Activated CD8-positive, alpha-beta T cell treated with anti-CD3 and anti-CD28 coated beads, Interleukin-2, amount 10 ng/mL, durations not matched to agents 7 days and 5 days (primary cell): ENCODE results near the gene DYSF. TPM values are rescaled to one million over a fixed set of nuclear protein-coding genes. Genes with fewer than 3 reads are reported as not detected.

Experiments used
- ATAC-seq: fragments of 150-1000 bp; cut with Tn5 transposase; one replicate; pipeline ENCODE4 v1.10.0; 2021; ENCODE audit warnings: moderate library complexity
- CTCF ChIA-PET: fragments of 350-600 bp; sonication (Branson Sonifier 250); formaldehyde crosslinking; loops from one replicate; lab custom pipeline; 2021; ENCODE audit warnings: antibody characterized with exemption; lab: Charles Lee
- POLR2A ChIA-PET: fragments of 350-600 bp; sonication (Branson Sonifier 250); formaldehyde crosslinking; loops from one replicate; lab custom pipeline; 2021; ENCODE audit warnings: antibody characterized with exemption; lab: Charles Lee
- DNase-seq: peaks from one replicate; pipeline ENCODE4 v3.0.0-alpha.2; 2020
- H3K27ac Mint-ChIP-seq: one replicate; pipeline ENCODE4 v1.8.0; 2021; ENCODE audit warnings: mild to moderate bottlenecking, mixed read lengths
- H3K27me3 Mint-ChIP-seq: one replicate; pipeline ENCODE4 v1.8.0; 2021; ENCODE audit warnings: low read depth, mixed read lengths
- H3K36me3 Mint-ChIP-seq: one replicate; pipeline ENCODE4 v1.8.0; 2021; ENCODE audit warnings: low read depth, mixed read lengths
- H3K4me1 Mint-ChIP-seq: one replicate; pipeline ENCODE4 v1.8.0; 2021; ENCODE audit warnings: low read depth, mixed read lengths
- H3K4me3 Mint-ChIP-seq: one replicate; pipeline ENCODE4 v1.8.0; 2021; ENCODE audit warnings: mild to moderate bottlenecking, mixed read lengths
- H3K9me3 Mint-ChIP-seq: one replicate; pipeline ENCODE4 v1.8.0; 2022; ENCODE audit warnings: mixed read lengths; ENCODE audit not compliant: insufficient read depth
- total RNA-seq, 2 experiments: library from RNA; stranded (reverse); gene quantifications; one replicate each; pipeline ENCODE4 v1.2.3, GENCODE V29; 2021

DYSF gene
- total RNA-seq, 2 experiments from 2014 or later, result 3.4 to 4.7 TPM

- DNase-seq (no peak), ATAC-seq (no peak)
- Mint-ChIP-seq H3K9me3 (no peaks in the 10 kb centered on the region), H3K36me3 (no peaks in the 10 kb centered on the region), H3K4me3 (no peak overlapping the region), H3K27me3 (no peaks in the 10 kb centered on the region), H3K27ac (no peak overlapping the region), H3K4me1 (peaks cover 6% of the 10 kb centered on the region)
- ChIA-PET CTCF (no interaction called here), POLR2A (no interaction called here)
Observed at GRCh38 chr2:71592181-71592711, 138.9 kb downstream of the DYSF start.

- ChIA-PET CTCF (no interaction called here), POLR2A (no interaction called here)
- Mint-ChIP-seq H3K27ac (no peak overlapping the region), H3K27me3 (peaks cover 2% of the 10 kb centered on the region), H3K4me1 (peaks cover 6% of the 10 kb centered on the region), H3K4me3 (no peak overlapping the region), H3K36me3 (no peaks in the 10 kb centered on the region), H3K9me3 (no peaks in the 10 kb centered on the region)
- no peak for DNase-seq
- no peak for ATAC-seq
Observed at GRCh38 chr2:71595569-71595968, 142.2 kb downstream of the DYSF start.

GRCh38 chr2:71596011-71596410 is 142.7 kb downstream of the DYSF start:
- Mint-ChIP-seq H3K27ac (no peak overlapping the region), H3K27me3 (peaks cover 2% of the 10 kb centered on the region), H3K4me3 (no peak overlapping the region), H3K4me1 (peaks cover 4% of the 10 kb centered on the region), H3K9me3 (no peaks in the 10 kb centered on the region), H3K36me3 (no peaks in the 10 kb centered on the region)
- no peak for ATAC-seq
- POLR2A ChIA-PET, result no interaction called here
- CTCF ChIA-PET, result no interaction called here
- no peak for DNase-seq

GRCh38 chr2:71597756-71598155 is 144.4 kb downstream of the DYSF start:
- Mint-ChIP-seq H3K9me3 (no peaks in the 10 kb centered on the region), H3K4me3 (no peak overlapping the region), H3K27ac (no peak overlapping the region), H3K4me1 (peaks cover 16% of the 10 kb centered on the region), H3K36me3 (no peaks in the 10 kb centered on the region), H3K27me3 (peaks cover 2% of the 10 kb centered on the region)
- CTCF ChIA-PET, result no interaction called here
- no peak for DNase-seq
- POLR2A ChIA-PET, result no interaction called here
- ATAC-seq, result no peak

GRCh38 chr2:71598526-71598925 is 145.2 kb downstream of the DYSF start:
- no peak for ATAC-seq
- Mint-ChIP-seq H3K9me3 (no peaks in the 10 kb centered on the region), H3K27ac (no peak overlapping the region), H3K4me1 (peaks cover 23% of the 10 kb centered on the region), H3K36me3 (no peaks in the 10 kb centered on the region), H3K4me3 (no peak overlapping the region), H3K27me3 (peaks cover 2% of the 10 kb centered on the region)
- ChIA-PET CTCF (no interaction called here), POLR2A (no interaction called here)
- no peak for DNase-seq

- no peaks in the 10 kb centered on the region for H3K9me3 Mint-ChIP-seq
- ChIA-PET POLR2A (interaction anchor here (0.6 kb wide), 1 partner anchor 148 kb away, joined by 3 read pairs; no protein-coding TSS in a partner anchor), CTCF (no interaction called here)
- no peak for DNase-seq
- H3K27ac Mint-ChIP-seq, result no peak overlapping the region
- no peaks in the 10 kb centered on the region for H3K36me3 Mint-ChIP-seq
- peaks cover 2% of the 10 kb centered on the region for H3K27me3 Mint-ChIP-seq
- peaks cover 28% of the 10 kb centered on the region for H3K4me1 Mint-ChIP-seq
- H3K4me3 Mint-ChIP-seq, result no peak overlapping the region
- no peak for ATAC-seq
Observed at GRCh38 chr2:71599038-71599437, 145.7 kb downstream of the DYSF start.

GRCh38 chr2:71599646-71600236 is 146.4 kb downstream of the DYSF start:
- CTCF ChIA-PET, result no interaction called here
- H3K4me3 Mint-ChIP-seq, result no peak overlapping the region
- POLR2A ChIA-PET, result interaction anchor here (0.6 kb wide), 1 partner anchor 147 kb away, joined by 3 read pairs; no protein-coding TSS in a partner anchor
- no peak for ATAC-seq
- no peaks in the 10 kb centered on the region for H3K36me3 Mint-ChIP-seq
- H3K4me1 Mint-ChIP-seq, result peaks cover 34% of the 10 kb centered on the region
- H3K9me3 Mint-ChIP-seq, result no peaks in the 10 kb centered on the region
- DNase-seq, result no peak
- H3K27ac Mint-ChIP-seq, result no peak overlapping the region
- peaks cover 5% of the 10 kb centered on the region for H3K27me3 Mint-ChIP-seq

- Mint-ChIP-seq H3K27ac (no peak overlapping the region), H3K4me1 (peaks cover 39% of the 10 kb centered on the region), H3K9me3 (no peaks in the 10 kb centered on the region), H3K36me3 (no peaks in the 10 kb centered on the region), H3K4me3 (no peak overlapping the region), H3K27me3 (peaks cover 9% of the 10 kb centered on the region)
- no peak for DNase-seq
- ChIA-PET CTCF (no interaction called here), POLR2A (no interaction called here)
- no peak for ATAC-seq
Observed at GRCh38 chr2:71600555-71600954, 147.2 kb downstream of the DYSF start.

- no peak overlapping the region for H3K4me3 Mint-ChIP-seq
- POLR2A ChIA-PET, result no interaction called here
Observed at GRCh38 chr2:71601136-71602114, 148.1 kb downstream of the DYSF start.

GRCh38 chr2:71602115-71602495 is 148.7 kb downstream of the DYSF start:
- Mint-ChIP-seq H3K27ac (no peak overlapping the region), H3K36me3 (no peaks in the 10 kb centered on the region), H3K4me3 (no peak overlapping the region), H3K27me3 (peaks cover 14% of the 10 kb centered on the region), H3K4me1 (peaks cover 39% of the 10 kb centered on the region), H3K9me3 (no peaks in the 10 kb centered on the region)
- ATAC-seq (no peak), DNase-seq (no peak)
- CTCF ChIA-PET, result interaction anchor here (1.0 kb wide), 1 partner anchor 56 kb away, joined by 3 read pairs; no protein-coding TSS in a partner anchor
- POLR2A ChIA-PET, result no interaction called here

More at GRCh38 chr2:71601136-71602114, 148.1 kb downstream of the DYSF start:
- Mint-ChIP-seq H3K27ac (no peak overlapping the region), H3K27me3 (peaks cover 13% of the 10 kb centered on the region), H3K4me1 (peaks cover 39% of the 10 kb centered on the region), H3K36me3 (no peaks in the 10 kb centered on the region), H3K9me3 (no peaks in the 10 kb centered on the region)
- CTCF ChIA-PET, result interaction anchor here (1.0 kb wide), 1 partner anchor 55 kb away, joined by 3 read pairs; no protein-coding TSS in a partner anchor
- DNase-seq (no peak), ATAC-seq (no peak)

- Mint-ChIP-seq H3K36me3 (no peaks in the 10 kb centered on the region), H3K4me3 (no peak overlapping the region), H3K9me3 (no peaks in the 10 kb centered on the region), H3K27ac (no peak overlapping the region), H3K27me3 (peaks cover 16% of the 10 kb centered on the region), H3K4me1 (peaks cover 39% of the 10 kb centered on the region)
- ChIA-PET CTCF (no interaction called here), POLR2A (no interaction called here)
- ATAC-seq (no peak), DNase-seq (no peak)
Observed at GRCh38 chr2:71602581-71602980, 149.2 kb downstream of the DYSF start.

- peaks cover 39% of the 10 kb centered on the region for H3K4me1 Mint-ChIP-seq
- peak; percentile 24 for DNase-seq
- POLR2A ChIA-PET, result no interaction called here
- no peak overlapping the region for H3K4me3 Mint-ChIP-seq
- peak overlapping the region; percentile 64 for H3K27ac Mint-ChIP-seq
- no peaks in the 10 kb centered on the region for H3K36me3 Mint-ChIP-seq
- H3K27me3 Mint-ChIP-seq, result peaks cover 16% of the 10 kb centered on the region
- CTCF ChIA-PET, result no interaction called here
- ATAC-seq, result no peak
- no peaks in the 10 kb centered on the region for H3K9me3 Mint-ChIP-seq
Observed at GRCh38 chr2:71603311-71603811, 150.0 kb downstream of the DYSF start.
